CD8-positive, alpha-beta memory T cell (primary cell): ENCODE results near the gene HNRNPF. TPM values are rescaled to one million over a fixed set of nuclear protein-coding genes. Genes with fewer than 3 reads are reported as not detected.
A peak's percentile ranks its signal among the peaks of the same experiment; 100 is the strongest.

Experiments used
- CTCF ChIA-PET: fragments of 350-600 bp; sonication (Branson Sonifier 250); formaldehyde crosslinking; loops from one replicate; lab custom pipeline; 2021; ENCODE audit warnings: antibody characterized with exemption; lab: Charles Lee
- POLR2A ChIA-PET: fragments of 350-600 bp; sonication (Branson Sonifier 250); formaldehyde crosslinking; loops from one replicate; lab custom pipeline; 2021; ENCODE audit warnings: antibody characterized with exemption; lab: Charles Lee
- DNase-seq, 5 donors: peaks; one replicate each; pipeline versions ENCODE4 v3.0.0 to v3.0.0-alpha.2; 2020 to 2022; ENCODE audit warnings: mixed read lengths in 1 of 5
- H3K27ac ChIP-seq: one replicate; pipeline ENCODE4 v1.7.0; 2013; ENCODE audit warnings: low read depth, mild to moderate bottlenecking, low read length, moderate library complexity
- H3K27me3 ChIP-seq: 2 replicates; pipeline ENCODE4 v1.7.0; 2013; ENCODE audit warnings: low read length, mild to moderate bottlenecking; ENCODE audit not compliant: insufficient read depth, poor library complexity, severe bottlenecking
- H3K36me3 ChIP-seq: 2 replicates; pipeline ENCODE4 v1.7.0; 2013; ENCODE audit warnings: mild to moderate bottlenecking, low read length, moderate library complexity; ENCODE audit not compliant: insufficient read depth
- H3K4me1 ChIP-seq: 2 replicates; pipeline ENCODE4 v1.7.0; 2013; ENCODE audit warnings: mild to moderate bottlenecking, low read length, moderate library complexity; ENCODE audit not compliant: insufficient read depth
- H3K4me3 ChIP-seq: 2 replicates; pipeline ENCODE4 v1.7.0; 2013; ENCODE audit warnings: mild to moderate bottlenecking, low read length
- H3K9me3 ChIP-seq: 2 replicates; pipeline ENCODE4 v1.7.0; 2013; ENCODE audit warnings: mild to moderate bottlenecking, low read length
- H3K27ac Mint-ChIP-seq, 8 donors: one replicate each; pipeline ENCODE4 v1.8.0; 2020 to 2021; ENCODE audit warnings: mixed read lengths in 8 of 8, mild to moderate bottlenecking in 6 of 8, inconsistent platforms in 3 of 8, moderate library complexity in 3 of 8
- H3K27me3 Mint-ChIP-seq, 2 donors: one replicate each; pipeline ENCODE4 v1.8.0; 2020 to 2021; ENCODE audit warnings: mixed read lengths in 2 of 2, mild to moderate bottlenecking in 1 of 2, moderate library complexity in 1 of 2
- H3K36me3 Mint-ChIP-seq, 3 donors: one replicate each; pipeline ENCODE4 v1.8.0; 2020 to 2021; ENCODE audit warnings: mixed read lengths in 3 of 3, inconsistent platforms in 1 of 3, mild to moderate bottlenecking in 1 of 3
- H3K4me1 Mint-ChIP-seq, 3 donors: one replicate each; pipeline ENCODE4 v1.8.0; 2020 to 2021; ENCODE audit warnings: mixed read lengths in 3 of 3, inconsistent platforms in 1 of 3, mild to moderate bottlenecking in 1 of 3
- H3K4me3 Mint-ChIP-seq, 7 donors: one replicate each; pipeline ENCODE4 v1.8.0; 2020 to 2021; ENCODE audit warnings: mixed read lengths in 7 of 7, mild to moderate bottlenecking in 6 of 7, moderate library complexity in 4 of 7, inconsistent platforms in 2 of 7
- H3K9me3 Mint-ChIP-seq, 5 donors: one replicate each; pipeline ENCODE4 v1.8.0; 2020 to 2022; ENCODE audit warnings: mixed read lengths in 5 of 5, mild to moderate bottlenecking in 3 of 5, moderate library complexity in 2 of 5, inconsistent platforms in 1 of 5
- polyA plus RNA-seq: library from polyadenylated mRNA; unstranded; fragments of 300-500 nt; fragmentation: Illumina TruSeq; gene quantifications from one replicate; pipeline ENCODE4 v1.2.3, GENCODE V29; 2021
- total RNA-seq, 2 experiments: library from RNA; stranded (reverse); gene quantifications; one replicate each; pipeline ENCODE4 v1.2.3, GENCODE V29; 2021

HNRNPF gene
- total and polyA plus RNA-seq, 3 experiments from 2014 or later, result 261 to 566 (median 562) TPM

DNA sequence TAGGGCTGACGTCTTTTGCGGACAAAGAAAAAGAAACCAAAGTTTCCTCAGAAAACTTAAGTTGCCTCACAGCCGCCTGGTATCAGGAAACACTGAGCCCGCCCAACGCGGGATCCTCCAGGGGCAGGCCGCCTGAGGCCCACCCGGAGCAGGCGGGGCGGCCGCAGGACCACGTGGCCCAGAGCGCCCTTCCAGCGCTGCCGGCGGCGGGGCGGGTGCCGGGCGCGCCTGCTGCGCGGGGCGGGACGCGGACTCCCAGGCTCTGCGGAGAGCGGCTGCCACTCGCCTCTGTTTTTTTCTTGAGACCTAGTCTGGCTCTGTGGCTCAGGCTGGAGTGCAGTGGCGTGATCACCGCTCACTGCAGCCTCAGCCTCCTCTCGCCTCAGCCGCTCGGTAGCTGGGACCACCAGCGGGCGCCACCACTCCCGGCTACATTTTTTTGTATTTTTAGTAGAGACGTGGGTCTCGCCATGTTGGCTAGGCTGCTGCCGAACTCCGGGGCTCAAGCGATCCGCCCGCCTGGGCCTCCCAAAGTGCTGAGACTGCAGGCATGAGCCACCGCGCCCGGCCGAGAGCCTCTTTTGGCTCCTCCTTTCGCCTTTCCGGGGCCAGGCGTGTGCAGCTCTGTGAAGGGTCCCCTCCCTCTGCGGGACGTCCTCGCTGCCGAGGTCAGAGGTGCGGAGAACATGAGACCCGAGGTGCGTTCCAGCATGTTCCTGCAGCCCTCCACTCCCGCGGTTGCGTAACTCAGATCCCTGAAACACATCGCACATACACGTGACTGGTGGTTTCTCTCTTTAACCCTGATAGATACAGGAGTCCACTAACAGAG lies 11.6 kb upstream of the HNRNPF start:
- Mint-ChIP-seq H3K4me3 (peak overlapping the region; percentile 92 to 94 (median 94)), H3K27me3 (no peaks in the 10 kb centered on the region), H3K36me3 (peaks cover 0 to 4% (median 0%) of the 10 kb centered on the region in 3 donors), H3K9me3 (no peaks in the 10 kb centered on the region), H3K27ac (peak overlapping the region; percentile 97 to 100 (median 98)), H3K4me1 (peaks cover 33 to 39% (median 38%) of the 10 kb centered on the region in 3 donors)
- Histone ChIP-seq H3K4me3 (peak overlapping the region; percentile 90), H3K27ac (peak overlapping the region; percentile 88), H3K27me3 (no peaks in the 10 kb centered on the region), H3K4me1 (peaks cover 37% of the 10 kb centered on the region), H3K9me3 (no peaks in the 10 kb centered on the region), H3K36me3 (no peaks in the 10 kb centered on the region)
- ChIA-PET POLR2A (interaction anchor here (0.6 to 2.9 kb wide), 8 partner anchors 8 to 152 kb away, joined by 3 to 24 read pairs (median 4); partner anchors contain the start of genes HNRNPF and ZNF487), CTCF (interaction anchor here (0.8 to 2.1 kb wide), 11 partner anchors 9 to 198 kb away, joined by 3 to 11 read pairs (median 3); partner anchors contain the start of gene ZNF487)
- peak; percentile 78 to 91 (median 89) for DNase-seq

DNA sequence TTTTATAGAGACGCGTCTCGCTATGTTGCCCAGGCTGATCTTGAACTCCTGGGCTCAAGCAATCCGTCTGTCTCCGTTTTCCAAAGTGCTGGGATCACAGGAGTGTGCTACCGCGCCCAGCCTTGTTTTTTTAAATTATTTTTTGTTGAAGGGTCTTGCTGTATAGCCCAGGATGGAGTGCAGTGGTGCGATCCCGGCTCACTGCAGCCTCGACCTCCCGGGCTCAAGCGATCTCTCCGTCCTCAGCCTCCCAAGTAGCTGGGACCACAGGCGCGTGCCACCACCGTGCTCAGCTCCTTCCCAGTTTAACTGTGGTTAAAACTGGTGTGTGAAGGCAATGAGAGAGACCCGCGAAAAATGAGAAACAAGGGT lies 11.0 kb upstream of the HNRNPF start:
- Histone ChIP-seq H3K36me3 (no peaks in the 10 kb centered on the region), H3K27ac (peak overlapping the region; percentile 88), H3K27me3 (no peaks in the 10 kb centered on the region), H3K4me3 (peak overlapping the region; percentile 90), H3K4me1 (peaks cover 37% of the 10 kb centered on the region), H3K9me3 (no peaks in the 10 kb centered on the region)
- Mint-ChIP-seq H3K27ac (peak overlapping the region; percentile 83 to 100 (median 95)), H3K36me3 (peaks cover 0 to 4% (median 0%) of the 10 kb centered on the region in 3 donors), H3K4me1 (peaks cover 33 to 39% (median 38%) of the 10 kb centered on the region in 3 donors), H3K9me3 (no peaks in the 10 kb centered on the region), H3K27me3 (no peaks in the 10 kb centered on the region), H3K4me3 (peak overlapping the region; percentile 75 to 94 (median 78))
- ChIA-PET POLR2A (interaction anchor here (1.0 to 2.9 kb wide), 6 partner anchors 11 to 153 kb away, joined by 3 to 24 read pairs (median 4); partner anchors contain the start of genes HNRNPF and ZNF487), CTCF (interaction anchor here (0.8 to 2.5 kb wide), 10 partner anchors 10 to 197 kb away, joined by 3 to 14 read pairs (median 4); partner anchors contain the start of genes HNRNPF and ZNF487)
- DNase-seq, result no peak

- no peaks in the 10 kb centered on the region for H3K36me3 ChIP-seq
- peak; percentile 24 to 67 (median 51) for DNase-seq
- no peaks in the 10 kb centered on the region for H3K27me3 ChIP-seq
- ChIA-PET CTCF (interaction anchor here (2.5 kb wide), 1 partner anchor 8 kb away, joined by 14 read pairs; the partner anchor contains the start of gene HNRNPF), POLR2A (interaction anchor here (0.6 to 2.9 kb wide), 4 partner anchors 9 to 25 kb away, joined by 3 to 24 read pairs (median 3); partner anchors contain the start of gene HNRNPF)
- peak overlapping the region; percentile 82 for H3K27ac ChIP-seq
- H3K4me1 ChIP-seq, result peaks cover 37% of the 10 kb centered on the region
- no peak overlapping the region for H3K4me3 ChIP-seq
- Mint-ChIP-seq H3K4me1 (peaks cover 33 to 39% (median 38%) of the 10 kb centered on the region in 3 donors), H3K36me3 (peaks cover 0 to 4% (median 0%) of the 10 kb centered on the region in 3 donors), H3K4me3 (peak overlapping the region; percentile 61 to 73 (median 67)), H3K27me3 (no peaks in the 10 kb centered on the region), H3K27ac (peak overlapping the region; percentile 90 to 100 (median 94)), H3K9me3 (no peaks in the 10 kb centered on the region)
- H3K9me3 ChIP-seq, result no peaks in the 10 kb centered on the region
Observed at GRCh38 chr10:43417950-43418768, 9.2 kb upstream of the HNRNPF start.

- H3K4me1 Mint-ChIP-seq, result peaks cover 23 to 30% (median 25%) of the 10 kb centered on the region in 3 donors
- no peak overlapping the region for H3K4me3 Mint-ChIP-seq
- no peaks in the 10 kb centered on the region for H3K27me3 Mint-ChIP-seq
- ChIA-PET CTCF (no interaction called here), POLR2A (no interaction called here)
- Histone ChIP-seq H3K9me3 (no peaks in the 10 kb centered on the region), H3K27me3 (no peaks in the 10 kb centered on the region), H3K36me3 (no peaks in the 10 kb centered on the region), H3K27ac (no peak overlapping the region), H3K4me3 (no peak overlapping the region), H3K4me1 (peaks cover 29% of the 10 kb centered on the region)
- no peak overlapping the region for H3K27ac Mint-ChIP-seq
- H3K36me3 Mint-ChIP-seq, result peaks cover 0 to under 1% (median 0%) of the 10 kb centered on the region in 3 donors
- DNase-seq, result no peak
- H3K9me3 Mint-ChIP-seq, result no peaks in the 10 kb centered on the region
Observed at GRCh38 chr10:43415544-43415943, 6.6 kb upstream of the HNRNPF start.

GRCh38 chr10:43411536-43411935 lies 2.5 kb upstream of the HNRNPF start:
- Histone ChIP-seq H3K36me3 (no peaks in the 10 kb centered on the region), H3K9me3 (no peaks in the 10 kb centered on the region), H3K27ac (no peak overlapping the region), H3K27me3 (no peaks in the 10 kb centered on the region), H3K4me3 (no peak overlapping the region), H3K4me1 (peaks cover 8% of the 10 kb centered on the region)
- H3K4me3 Mint-ChIP-seq, result peak overlapping the region in 1 of 7 donors; percentile 80
- no peak for DNase-seq
- H3K36me3 Mint-ChIP-seq, result peaks cover 0 to 15% (median 0%) of the 10 kb centered on the region in 3 donors
- ChIA-PET POLR2A (no interaction called here), CTCF (interaction anchor here (1.0 to 1.3 kb wide), 2 partner anchors 10 to 22 kb away, joined by 3 read pairs; no protein-coding TSS in a partner anchor)
- peaks cover 6 to 11% (median 8%) of the 10 kb centered on the region in 3 donors for H3K4me1 Mint-ChIP-seq
- H3K9me3 Mint-ChIP-seq, result no peaks in the 10 kb centered on the region
- peaks cover 0 to 2% of the 10 kb centered on the region in 2 donors for H3K27me3 Mint-ChIP-seq
- H3K27ac Mint-ChIP-seq, result peak overlapping the region in 4 of 8 donors; percentile 4 to 98 (median 48)

- Mint-ChIP-seq H3K36me3 (peaks cover 0 to 19% (median 0%) of the 10 kb centered on the region in 3 donors), H3K27me3 (peaks cover 0 to 2% of the 10 kb centered on the region in 2 donors), H3K27ac (peak overlapping the region; percentile 97 to 100 (median 99)), H3K4me1 (peaks cover 8 to 21% (median 9%) of the 10 kb centered on the region in 3 donors), H3K4me3 (peak overlapping the region; percentile 96 to 100 (median 99)), H3K9me3 (no peaks in the 10 kb centered on the region)
- peak overlapping the region; percentile 100 for H3K27ac ChIP-seq
- DNase-seq, result no peak
- CTCF ChIA-PET, result interaction anchor here (1.3 to 2.2 kb wide), 6 partner anchors 8 to 44 kb away, joined by 3 to 14 read pairs (median 4); no protein-coding TSS in a partner anchor
- H3K36me3 ChIP-seq, result no peaks in the 10 kb centered on the region
- POLR2A ChIA-PET, result interaction anchor here (0.6 to 1.7 kb wide), 5 partner anchors 9 to 272 kb away, joined by 3 to 24 read pairs (median 13); partner anchors contain the start of genes CSGALNACT2 and ZNF487
- H3K4me3 ChIP-seq, result no peak overlapping the region
- no peaks in the 10 kb centered on the region for H3K9me3 ChIP-seq
- peaks cover 15% of the 10 kb centered on the region for H3K4me1 ChIP-seq
- no peaks in the 10 kb centered on the region for H3K27me3 ChIP-seq
Observed at GRCh38 chr10:43410345-43410744, 1.4 kb upstream of the HNRNPF start.
